BE2C (cell line): Measurements from ENCODE around the gene COPZ1. TPM values are rescaled to one million over a fixed set of nuclear protein-coding genes. Genes with fewer than 3 reads are reported as not detected.
A peak's percentile ranks its signal among the peaks of the same experiment; 100 is the strongest.

Experiments
- DNase-seq: peaks from one replicate; pipeline ENCODE4 v3.0.0-alpha.2; 2020
- H3K27me3 ChIP-seq: fragments of 250-450 bp; sonication (Bioruptor Pico); 2 replicates; pipeline ENCODE4 v1.5.1; 2020; ENCODE audit warnings: mild to moderate bottlenecking
- H3K36me3 ChIP-seq: fragments of 250-450 bp; sonication (Bioruptor Pico); 2 replicates; pipeline ENCODE4 v1.5.1; 2020; ENCODE audit warnings: mild to moderate bottlenecking
- H3K4me1 ChIP-seq: fragments of 250-450 bp; sonication (Bioruptor Pico); 2 replicates; pipeline ENCODE4 v1.5.1; 2020
- H3K4me3 ChIP-seq: 2 replicates; pipeline ENCODE4 v1.5.1; 2011; ENCODE audit warnings: low read depth, low read length
- H3K9me3 ChIP-seq: fragments of 250-450 bp; sonication (Bioruptor Pico); 2 replicates; pipeline ENCODE4 v1.5.1; 2020
- polyA plus RNA-seq: library from polyadenylated mRNA; unstranded; fragments of >200 nt; gene quantifications from one replicate; pipeline ENCODE4 v1.2.1, GENCODE V29; 2012; ENCODE audit warnings: low read depth, missing spikeins; ENCODE audit not compliant: insufficient read length, insufficient read depth
- TF ChIP-seq, protein P1 (sequence below): IDR thresholded peaks from 2 replicates; pipeline ENCODE4 v1.5.1; 2012; ENCODE audit warnings: mild to moderate bottlenecking, low read depth, low read length

Gene COPZ1, protein sequence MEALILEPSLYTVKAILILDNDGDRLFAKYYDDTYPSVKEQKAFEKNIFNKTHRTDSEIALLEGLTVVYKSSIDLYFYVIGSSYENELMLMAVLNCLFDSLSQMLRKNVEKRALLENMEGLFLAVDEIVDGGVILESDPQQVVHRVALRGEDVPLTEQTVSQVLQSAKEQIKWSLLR
- 156 TPM for polyA plus RNA-seq

DNA sequence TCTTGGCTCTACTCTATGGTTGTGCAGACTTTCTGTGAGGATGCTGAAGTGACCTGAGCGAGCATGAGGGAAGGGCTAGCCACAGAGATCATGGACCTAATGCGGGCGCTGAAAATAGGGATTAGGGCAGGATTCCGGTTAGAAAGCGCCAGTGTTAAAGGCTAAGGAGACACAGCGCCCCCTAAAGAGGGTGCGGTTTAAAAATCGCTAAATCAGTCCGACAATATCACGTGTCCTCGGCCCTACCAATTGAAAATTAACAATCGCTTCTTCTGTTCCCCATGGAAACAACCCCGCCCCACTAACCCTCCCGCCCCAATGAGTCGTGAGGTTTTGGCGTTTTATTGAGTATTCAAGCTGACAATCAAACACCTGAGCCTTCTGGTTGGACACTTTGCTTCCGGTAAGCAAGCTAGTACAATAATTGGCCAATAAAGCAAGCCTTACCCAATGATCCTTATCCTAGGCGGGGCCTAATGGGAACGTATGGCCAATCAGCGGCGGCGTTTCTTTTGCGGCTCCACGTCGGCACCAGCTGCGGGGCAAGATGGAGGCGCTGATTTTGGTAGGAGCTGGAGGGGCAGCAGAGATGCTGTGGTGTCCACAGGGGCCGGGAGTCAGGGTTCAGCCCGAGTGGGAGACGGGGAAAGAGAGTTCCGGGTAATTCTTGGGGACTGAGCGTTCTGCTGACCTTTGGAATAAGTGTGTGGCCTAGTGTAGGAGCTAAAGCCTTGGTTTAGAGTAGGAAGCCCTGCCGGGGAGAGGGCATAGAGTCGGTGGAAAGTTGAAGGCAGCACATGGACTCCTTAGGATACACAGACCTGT, at the start of gene COPZ1:
Gene COPZ1 (plus strand): TSS at position 515 of the 825 bp plus-strand sequence. CDS start 33 bp downstream, at position 548.
- H3K4me1 ChIP-seq: no peaks in the 10 kb centered on the region; the same call in 1 of the 2 replicates
- TF ChIP-seq, protein P1, sequence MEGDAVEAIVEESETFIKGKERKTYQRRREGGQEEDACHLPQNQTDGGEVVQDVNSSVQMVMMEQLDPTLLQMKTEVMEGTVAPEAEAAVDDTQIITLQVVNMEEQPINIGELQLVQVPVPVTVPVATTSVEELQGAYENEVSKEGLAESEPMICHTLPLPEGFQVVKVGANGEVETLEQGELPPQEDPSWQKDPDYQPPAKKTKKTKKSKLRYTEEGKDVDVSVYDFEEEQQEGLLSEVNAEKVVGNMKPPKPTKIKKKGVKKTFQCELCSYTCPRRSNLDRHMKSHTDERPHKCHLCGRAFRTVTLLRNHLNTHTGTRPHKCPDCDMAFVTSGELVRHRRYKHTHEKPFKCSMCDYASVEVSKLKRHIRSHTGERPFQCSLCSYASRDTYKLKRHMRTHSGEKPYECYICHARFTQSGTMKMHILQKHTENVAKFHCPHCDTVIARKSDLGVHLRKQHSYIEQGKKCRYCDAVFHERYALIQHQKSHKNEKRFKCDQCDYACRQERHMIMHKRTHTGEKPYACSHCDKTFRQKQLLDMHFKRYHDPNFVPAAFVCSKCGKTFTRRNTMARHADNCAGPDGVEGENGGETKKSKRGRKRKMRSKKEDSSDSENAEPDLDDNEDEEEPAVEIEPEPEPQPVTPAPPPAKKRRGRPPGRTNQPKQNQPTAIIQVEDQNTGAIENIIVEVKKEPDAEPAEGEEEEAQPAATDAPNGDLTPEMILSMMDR: peak; percentile 88
- DNase-seq: peak; percentile 96
- H3K36me3 ChIP-seq: no peaks in the 10 kb centered on the region
- peak within 1 kb of the TSS; percentile 92 for H3K4me3 ChIP-seq
- no peaks in the 10 kb centered on the region for H3K27me3 ChIP-seq
- H3K9me3 ChIP-seq: no peaks in the 10 kb centered on the region

DNA sequence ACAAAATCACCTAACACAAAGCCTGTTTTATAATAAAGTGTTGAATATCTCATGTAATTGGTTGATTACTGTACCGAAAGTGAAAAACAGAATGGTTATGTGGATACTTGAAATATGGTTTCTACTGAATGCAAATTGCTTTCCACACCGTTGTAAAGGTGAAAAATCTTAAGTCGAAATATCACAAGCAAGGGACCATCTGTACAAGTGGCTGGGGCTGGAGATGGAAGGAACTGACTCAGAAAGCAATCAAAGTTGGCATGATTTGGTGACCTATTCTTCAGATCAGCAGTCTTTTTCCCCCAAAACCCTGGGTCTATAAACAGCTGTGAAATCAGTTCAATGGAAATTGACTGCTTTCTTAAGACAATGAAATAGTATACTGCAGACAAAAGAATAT, 48.6 kb upstream of the COPZ1 start:
- Histone ChIP-seq H3K9me3 (no peaks in the 10 kb centered on the region), H3K36me3 (peaks cover 39% of the 10 kb centered on the region), H3K27me3 (no peaks in the 10 kb centered on the region), H3K4me1 (peaks cover 13% of the 10 kb centered on the region), H3K4me3 (no peak overlapping the region)
- TF ChIP-seq, protein P1: no peak
- DNase-seq: no peak

DNA sequence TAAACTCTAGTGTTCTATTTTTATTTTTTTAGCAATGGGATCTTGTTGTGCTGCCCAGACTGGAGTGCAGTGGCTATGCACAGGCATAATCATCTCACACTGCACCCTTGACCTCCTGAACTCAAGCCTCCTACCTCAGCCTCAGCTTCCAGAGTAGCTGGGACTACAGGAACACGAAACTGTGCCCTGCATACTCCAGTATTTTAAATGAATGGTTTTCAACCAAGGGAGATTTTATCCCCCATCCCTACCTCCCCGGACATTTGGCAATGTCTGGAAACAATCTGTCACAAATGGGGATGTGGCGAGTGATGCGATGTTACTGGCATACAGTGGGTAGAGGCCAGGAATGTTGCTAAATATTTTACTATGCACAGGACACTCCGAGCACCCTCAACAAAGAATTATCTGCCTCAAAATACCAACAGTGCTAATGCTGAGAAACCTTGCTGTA, 47.1 kb upstream of the COPZ1 start:
- Histone ChIP-seq H3K27me3 (no peaks in the 10 kb centered on the region), H3K4me3 (peak overlapping the region; percentile 78), H3K9me3 (no peaks in the 10 kb centered on the region)

DNA sequence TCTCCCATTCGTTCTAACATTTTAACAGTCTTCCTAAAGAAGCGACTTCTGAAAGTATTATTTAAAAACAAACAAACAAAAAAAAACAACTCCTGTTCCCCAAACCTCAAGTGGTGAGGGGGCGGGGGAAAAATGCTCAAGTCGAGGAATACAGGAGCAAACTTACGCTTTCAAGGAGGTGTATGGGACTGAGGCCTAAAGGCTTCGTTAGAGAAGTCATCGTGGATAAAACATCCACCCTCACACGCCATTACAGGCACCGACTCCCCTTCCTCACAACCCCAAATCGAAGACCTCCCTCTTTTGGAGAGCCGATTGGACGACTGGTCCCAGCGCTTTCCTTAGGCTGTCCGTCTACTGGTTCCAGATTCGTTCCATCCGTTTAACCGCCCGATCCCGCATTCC, 45.7 kb upstream of the COPZ1 start:
- H3K9me3 ChIP-seq: no peaks in the 10 kb centered on the region
- H3K36me3 ChIP-seq: peaks cover 47% of the 10 kb centered on the region

More for the DNA sequence above, 47.1 kb upstream of the COPZ1 start:
- TF ChIP-seq, protein P1: no peak
- H3K36me3 ChIP-seq: peaks cover 47% of the 10 kb centered on the region
- DNase-seq: no peak
- peaks cover 2% of the 10 kb centered on the region for H3K4me1 ChIP-seq

DNA sequence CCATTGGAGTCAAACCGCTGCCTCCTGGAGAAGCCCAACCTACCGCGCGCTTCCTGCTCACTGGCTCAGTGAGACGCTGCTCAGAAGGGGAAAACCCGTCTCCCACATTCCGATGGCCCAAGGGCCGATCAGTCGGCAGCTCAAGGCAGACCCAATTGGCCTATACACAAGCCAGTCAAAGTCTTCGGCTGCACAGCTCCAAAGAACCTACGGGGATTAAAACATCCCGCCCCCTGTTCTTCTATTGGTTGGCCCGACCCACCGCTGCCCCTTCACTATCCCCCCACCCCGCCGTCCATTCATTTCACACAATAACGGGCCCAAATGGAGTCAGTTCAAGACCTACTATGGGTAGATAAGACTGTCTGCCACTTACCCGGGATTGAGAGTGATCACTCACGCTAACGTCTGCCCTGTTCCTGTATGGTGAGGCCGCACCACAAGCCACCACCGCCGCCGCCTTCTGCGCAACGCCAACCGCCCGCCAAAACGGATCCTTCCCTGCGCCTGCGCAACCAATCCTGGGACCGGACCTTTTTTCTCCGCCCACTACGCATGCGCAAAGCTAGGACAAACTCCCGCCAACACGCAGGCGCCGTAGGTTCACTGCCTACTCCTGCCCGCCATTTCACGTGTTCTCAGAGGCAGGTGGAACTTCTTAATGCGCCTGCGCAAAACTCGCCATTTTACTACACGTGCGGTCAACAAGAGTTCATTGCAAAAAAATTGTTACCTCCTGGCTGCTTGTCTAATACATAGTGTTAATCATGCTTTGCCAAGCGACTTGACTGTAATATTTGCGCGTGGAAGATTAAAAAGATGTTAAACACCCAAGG, 45.1 kb upstream of the COPZ1 start, which contains the start of gene CBX5:
Gene CBX5 (minus strand): TSS at position 491 of the 836 bp plus-strand sequence. CDS start 22,472 bp downstream, outside the sequence.
- no peaks in the 10 kb centered on the region for H3K9me3 ChIP-seq
- DNase-seq: peak; percentile 99
- no peaks in the 10 kb centered on the region for H3K4me1 ChIP-seq
- H3K27me3 ChIP-seq: no peaks in the 10 kb centered on the region
- TF ChIP-seq, protein P1: no peak
- H3K36me3 ChIP-seq: peaks cover 46% of the 10 kb centered on the region
- H3K4me3 ChIP-seq: peak within 1 kb of the TSS; percentile 78

More for the DNA sequence above, 45.7 kb upstream of the COPZ1 start:
- no peak for DNase-seq
- no peaks in the 10 kb centered on the region for H3K4me1 ChIP-seq
- TF ChIP-seq, protein P1: no peak
- H3K27me3 ChIP-seq: no peaks in the 10 kb centered on the region
- H3K4me3 ChIP-seq: peak overlapping the region; percentile 78
